Measurements from ENCODE around the gene COP1. TPM values are rescaled to one million over a fixed set of nuclear protein-coding genes. Genes with fewer than 3 reads are reported as not detected.

COP1 gene
- total and polyA plus RNA-seq, 2 of the 8 experiments (the other 6 are each of a cell fraction or from before 2014, with no cell fraction given), result 26.2 to 44.9 TPM

DNA sequence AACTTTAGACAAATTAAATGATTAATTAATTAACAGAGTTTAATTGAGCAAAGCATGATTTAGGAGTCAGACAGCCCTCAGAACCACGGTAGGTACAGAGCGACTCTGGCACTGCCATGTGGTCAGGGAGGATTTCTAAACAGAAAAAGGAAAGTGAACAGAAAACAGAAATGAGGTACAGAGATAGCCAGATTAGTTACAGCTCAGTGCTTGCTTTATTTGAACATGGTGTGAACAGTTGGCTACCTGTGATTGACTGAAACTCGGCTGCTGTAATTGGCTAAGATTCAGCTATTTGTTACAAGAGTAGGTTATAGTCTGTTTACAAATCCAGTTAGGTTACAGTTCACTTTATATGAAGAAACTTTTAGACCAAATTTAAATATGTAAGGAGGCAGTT, 300.7 kb downstream of the COP1 start:
- Histone ChIP-seq H4K8ac (ENCODE audit: extremely low read depth, insufficient read depth, low read length) (no peak overlapping the region), H3K9me3 (ENCODE audit: insufficient read depth in 2 of 2, low read depth in 1 of 2, low read length in 1 of 2) (peaks cover 11 to 18% of the 10 kb centered on the region in 2 experiments), H2AK5ac (ENCODE audit: low read depth, low read length) (no peak overlapping the region), H3K4me2 (ENCODE audit: insufficient read depth in 1 of 2, low read depth in 2 of 2, low read length in 2 of 2) (no peak overlapping the region), H3K27ac (ENCODE audit: low read depth, low read length) (no peak overlapping the region), H3K23ac (ENCODE audit: insufficient read length) (no peak overlapping the region), H3K14ac (ENCODE audit: insufficient read length) (no peak overlapping the region), H4K91ac (replicated peaks; ENCODE audit: insufficient read length, low read length) (no peak overlapping the region), H3K4me3 (ENCODE audit: extremely low read depth in 1 of 4, insufficient read depth in 2 of 4, low read depth in 3 of 4, low read length in 4 of 4) (no peak overlapping the region), H4K5ac (ENCODE audit: insufficient read length, low read depth, low read length) (no peak overlapping the region), H2BK120ac (replicated peaks; ENCODE audit: low read depth, low read length) (no peak overlapping the region), H3K79me2 (ENCODE audit: control insufficient read depth in 1 of 2, insufficient read depth in 2 of 2, low read length in 2 of 2) (no peaks in the 10 kb centered on the region), H4K20me1 (replicated peaks in 1 of 2; ENCODE audit: control insufficient read depth in 1 of 2, insufficient read depth in 2 of 2, low read length in 2 of 2) (peaks cover 0 to 2% of the 10 kb centered on the region in 2 experiments), H3K4ac (replicated peaks; ENCODE audit: insufficient read length, low read depth, low read length) (no peak overlapping the region), H2BK20ac (ENCODE audit: low read length) (no peak overlapping the region), H2BK12ac (ENCODE audit: low read depth, low read length) (no peak overlapping the region), H2BK5ac (ENCODE audit: low read depth, low read length) (no peak overlapping the region), H3K18ac (ENCODE audit: extremely low read depth, low read length) (no peak overlapping the region), H3K36me3 (ENCODE audit: control insufficient read depth in 2 of 4, insufficient read depth in 4 of 4, low read length in 3 of 4) (peaks cover 0 to 4% (median 0%) of the 10 kb centered on the region in 4 experiments; a peak in 1 of 8 replicates), H3K27me3 (replicated peaks in 1 of 4; ENCODE audit: control insufficient read depth in 3 of 4, extremely low read depth in 1 of 4, insufficient read depth in 3 of 4, low read length in 3 of 4) (peaks cover 66 to 92% (median 82%) of the 10 kb centered on the region in 4 experiments), H3K23me2 (ENCODE audit: low read depth, low read length) (no peaks in the 10 kb centered on the region), H3K9ac (replicated peaks in 1 of 4; ENCODE audit: extremely low read depth in 1 of 4, low read depth in 3 of 4, low read length in 3 of 4) (no peak overlapping the region), H3K56ac (replicated peaks; ENCODE audit: insufficient read length, low read depth, low read length) (no peak overlapping the region), H2AFZ (ENCODE audit: low read length) (no peak overlapping the region), H3K4me1 (replicated peaks in 1 of 4; ENCODE audit: control insufficient read depth in 3 of 4, insufficient read depth in 4 of 4, low read length in 3 of 4) (no peaks in the 10 kb centered on the region), H2BK15ac (ENCODE audit: low read length) (no peak overlapping the region), H3K79me1 (ENCODE audit: low read depth, low read length) (no peaks in the 10 kb centered on the region)
- DNase-seq (ENCODE audit: low read depth in 1 of 2, low spot score in 2 of 2) (no peak), FAIRE-seq (no peak)
- ChIA-PET POLR2A (ENCODE audit: partially characterized antibody) (no interaction called here), CTCF (ENCODE audit: partially characterized antibody) (no interaction called here)
- WGBS, 2 experiments (ENCODE audit: extremely low coverage in 1 of 2, insufficient coverage in 1 of 2, insufficient read length in 1 of 2, insufficient replicate concordance in 2 of 2, low coverage in 1 of 2, low lambda C conversion rate in 2 of 2, missing lambda C conversion rate in 1 of 2), result 89% methylated on average over 3 of the region's 3 CpGs; no CpG with 5 or more reads in 1 of the 2 experiments
- TF ChIP-seq EGR1 (IDR thresholded peaks at IDR 0.05; ENCODE audit: borderline replicate concordance, low read depth, low read length) (no peak), FOSL1 (IDR thresholded peaks at IDR 0.05; ENCODE audit: insufficient read depth, low read depth, low read length) (no peak), RBBP5 (IDR thresholded peaks at IDR 0.05; ENCODE audit: borderline replicate concordance, low read depth, low read length) (no peak), TAF1 (IDR thresholded peaks at IDR 0.05; ENCODE audit: low read depth, low read length) (no peak), BRCA1 (IDR thresholded peaks at IDR 0.05; ENCODE audit: low read depth, low read length) (no peak), ATF2 (IDR thresholded peaks at IDR 0.05; ENCODE audit: low read length) (no peak), BCL11A (IDR thresholded peaks at IDR 0.05; ENCODE audit: low read depth in 2 of 2, low read length in 2 of 2) (no peak), HDAC6 (IDR thresholded peaks at IDR 0.05; ENCODE audit: low read depth, low read length) (no peak), YY1 (IDR thresholded peaks at IDR 0.05; ENCODE audit: low read depth, low read length) (no peak), CTBP2 (IDR thresholded peaks at IDR 0.05; ENCODE audit: borderline replicate concordance, insufficient read depth, insufficient read length, low read length) (no peak), NRF1 (IDR thresholded peaks at IDR 0.05; ENCODE audit: low read depth, low read length) (no peak)
